ENCODE data around the gene CASR. TPM values are rescaled to one million over a fixed set of nuclear protein-coding genes. Genes with fewer than 3 reads are reported as not detected.
A peak's percentile ranks its signal among the peaks of the same experiment; 100 is the strongest.

The CASR gene
- total RNA-seq, 1 donor from 2014 or later, result not detected

DNA sequence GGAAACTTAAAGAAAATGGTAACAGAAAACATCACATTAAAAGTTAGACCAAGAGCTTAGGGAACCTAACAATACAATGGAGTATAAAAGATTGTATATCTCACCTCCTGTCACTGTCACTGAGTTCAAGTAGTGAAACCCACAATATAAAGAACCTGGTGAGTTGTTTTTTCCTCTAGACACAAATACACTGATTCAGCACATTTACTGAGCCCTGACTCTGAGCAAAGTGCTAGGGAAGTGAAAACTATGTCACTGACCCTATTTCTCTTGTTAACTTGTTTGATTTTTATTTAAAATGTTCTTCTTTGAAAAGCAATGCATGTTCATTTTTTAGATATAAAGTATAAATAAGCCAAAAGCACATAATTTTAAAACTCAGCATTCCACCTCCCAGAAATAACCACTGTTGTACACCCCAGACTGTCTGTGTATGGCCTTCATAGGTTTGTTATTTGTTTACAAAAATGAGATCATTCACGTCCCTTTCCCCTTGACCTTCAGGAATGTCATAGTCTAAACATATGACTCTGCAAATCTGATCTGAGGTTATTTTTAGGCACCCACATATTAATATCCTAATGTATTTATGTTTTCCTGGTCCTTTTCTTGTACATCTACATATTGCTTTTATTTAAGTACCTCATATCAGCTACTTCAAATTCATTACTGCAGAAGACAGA is 72.4 kb downstream of the CASR start:
- H3K4me3 Mint-ChIP-seq (ENCODE audit: unreplicated experiment), result no peak overlapping the region
- no peaks in the 10 kb centered on the region for H3K36me3 Mint-ChIP-seq (ENCODE audit: unreplicated experiment)
- DNase-seq, result no peak
- H3K27ac Mint-ChIP-seq (ENCODE audit: unreplicated experiment), result no peak overlapping the region
- no peaks in the 10 kb centered on the region for H3K27me3 Mint-ChIP-seq (ENCODE audit: unreplicated experiment)
- TF ChIP-seq, protein P1, sequence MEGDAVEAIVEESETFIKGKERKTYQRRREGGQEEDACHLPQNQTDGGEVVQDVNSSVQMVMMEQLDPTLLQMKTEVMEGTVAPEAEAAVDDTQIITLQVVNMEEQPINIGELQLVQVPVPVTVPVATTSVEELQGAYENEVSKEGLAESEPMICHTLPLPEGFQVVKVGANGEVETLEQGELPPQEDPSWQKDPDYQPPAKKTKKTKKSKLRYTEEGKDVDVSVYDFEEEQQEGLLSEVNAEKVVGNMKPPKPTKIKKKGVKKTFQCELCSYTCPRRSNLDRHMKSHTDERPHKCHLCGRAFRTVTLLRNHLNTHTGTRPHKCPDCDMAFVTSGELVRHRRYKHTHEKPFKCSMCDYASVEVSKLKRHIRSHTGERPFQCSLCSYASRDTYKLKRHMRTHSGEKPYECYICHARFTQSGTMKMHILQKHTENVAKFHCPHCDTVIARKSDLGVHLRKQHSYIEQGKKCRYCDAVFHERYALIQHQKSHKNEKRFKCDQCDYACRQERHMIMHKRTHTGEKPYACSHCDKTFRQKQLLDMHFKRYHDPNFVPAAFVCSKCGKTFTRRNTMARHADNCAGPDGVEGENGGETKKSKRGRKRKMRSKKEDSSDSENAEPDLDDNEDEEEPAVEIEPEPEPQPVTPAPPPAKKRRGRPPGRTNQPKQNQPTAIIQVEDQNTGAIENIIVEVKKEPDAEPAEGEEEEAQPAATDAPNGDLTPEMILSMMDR (IDR thresholded peaks at IDR 0.05; ENCODE audit: partially characterized antibody, unreplicated experiment), result no peak
- no peaks in the 10 kb centered on the region for H3K9me3 Mint-ChIP-seq (ENCODE audit: unreplicated experiment)
- no peaks in the 10 kb centered on the region for H3K4me1 Mint-ChIP-seq (ENCODE audit: low read depth, unreplicated experiment)

DNA sequence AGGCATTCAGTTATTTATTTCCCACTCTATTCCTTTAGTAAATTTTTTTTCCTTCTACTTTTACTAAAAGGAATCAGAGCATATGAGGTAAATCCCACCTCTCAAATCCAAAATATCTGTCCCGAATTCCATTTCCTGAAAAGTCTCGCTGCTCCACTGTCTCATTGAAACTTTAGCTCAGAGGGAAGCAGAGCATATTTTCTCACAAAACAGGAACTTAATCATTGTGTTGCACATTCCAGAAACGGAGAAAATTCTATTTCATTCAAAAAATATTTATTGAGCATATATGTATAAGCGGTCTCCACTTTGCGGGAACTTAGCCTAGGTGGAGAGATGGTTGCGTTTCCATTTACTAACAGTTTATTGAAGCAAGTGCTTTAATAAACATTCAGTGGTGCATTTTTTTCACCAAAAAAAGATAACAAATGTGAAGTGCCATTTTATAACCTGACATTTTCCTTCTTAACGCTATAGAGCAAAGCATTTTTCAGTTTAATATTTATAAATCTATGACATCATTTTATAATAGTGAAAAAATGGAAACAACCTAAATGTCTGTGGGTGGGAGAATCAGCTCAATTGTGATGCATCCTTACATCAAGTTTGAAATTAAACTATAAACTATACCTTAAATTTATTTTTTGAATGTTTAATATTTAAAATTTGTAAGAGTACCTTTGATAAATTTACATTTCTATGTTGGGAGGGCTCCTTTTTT is 74.3 kb downstream of the CASR start:
- H3K4me3 Mint-ChIP-seq (ENCODE audit: unreplicated experiment), result no peak overlapping the region
- no peaks in the 10 kb centered on the region for H3K36me3 Mint-ChIP-seq (ENCODE audit: unreplicated experiment)
- peaks cover 2% of the 10 kb centered on the region for H3K9me3 Mint-ChIP-seq (ENCODE audit: unreplicated experiment)
- no peak overlapping the region for H3K27ac Mint-ChIP-seq (ENCODE audit: unreplicated experiment)
- no peaks in the 10 kb centered on the region for H3K4me1 Mint-ChIP-seq (ENCODE audit: low read depth, unreplicated experiment)
- H3K27me3 Mint-ChIP-seq (ENCODE audit: unreplicated experiment), result no peaks in the 10 kb centered on the region
- TF ChIP-seq, protein P1 (IDR thresholded peaks at IDR 0.05; ENCODE audit: partially characterized antibody, unreplicated experiment), result no peak
- DNase-seq, result no peak

DNA sequence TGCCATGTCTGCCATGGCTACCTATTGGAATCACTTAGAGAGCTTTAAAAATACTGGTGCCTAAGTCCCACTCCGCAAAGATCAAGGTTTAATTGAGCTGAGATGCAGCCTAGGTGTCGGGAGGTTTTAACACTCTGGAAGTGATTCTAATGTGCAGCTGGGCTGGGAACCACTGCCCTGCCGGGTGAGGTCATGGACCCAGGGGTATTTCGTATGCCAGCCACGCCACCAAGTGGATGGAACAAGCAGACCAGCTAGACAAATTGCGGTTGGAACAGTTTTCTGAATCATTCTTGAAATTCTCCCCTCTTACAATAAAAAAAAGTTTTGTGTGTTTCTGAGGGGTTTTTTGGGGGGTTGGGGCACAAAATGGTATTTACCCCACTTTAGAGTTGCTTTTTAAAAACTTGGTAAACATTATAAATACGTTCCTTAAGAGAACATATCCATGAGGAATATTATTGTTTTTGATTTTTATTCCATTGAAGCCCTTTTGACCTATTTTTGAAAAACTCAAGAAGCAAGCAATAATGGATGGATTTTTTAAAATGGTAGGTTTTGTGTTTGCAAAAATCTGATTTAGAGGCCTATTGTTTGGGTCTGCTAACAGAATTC is 75.4 kb downstream of the CASR start:
- H3K27me3 Mint-ChIP-seq (ENCODE audit: unreplicated experiment), result no peaks in the 10 kb centered on the region
- TF ChIP-seq, protein P1 (IDR thresholded peaks at IDR 0.05; ENCODE audit: partially characterized antibody, unreplicated experiment), result peak; percentile 51
- DNase-seq, result peak; percentile 82

DNA sequence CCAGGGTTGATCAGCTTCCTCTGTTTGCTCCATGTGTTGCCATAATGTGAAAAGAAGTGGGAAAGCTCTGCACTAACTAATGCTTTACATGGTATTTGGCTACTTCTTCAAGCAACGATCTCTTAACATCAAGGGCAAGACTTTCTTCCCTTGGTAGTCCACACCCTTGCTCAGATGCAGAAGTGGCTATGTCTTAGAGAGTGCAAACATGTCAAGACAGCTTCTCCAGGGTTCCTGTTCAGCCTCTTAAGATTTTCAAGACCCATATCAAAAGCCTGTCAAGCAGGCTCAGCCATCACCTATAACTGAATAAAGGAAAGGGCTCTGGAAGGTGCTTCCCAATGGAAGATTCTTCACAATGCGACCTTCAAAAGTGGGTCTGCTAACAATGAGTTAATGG is 76.7 kb downstream of the CASR start:
- TF ChIP-seq, protein P1 (IDR thresholded peaks at IDR 0.05; ENCODE audit: partially characterized antibody, unreplicated experiment), result no peak
- Mint-ChIP-seq H3K4me3 (ENCODE audit: unreplicated experiment) (no peak overlapping the region), H3K27ac (ENCODE audit: unreplicated experiment) (no peak overlapping the region), H3K36me3 (ENCODE audit: unreplicated experiment) (no peaks in the 10 kb centered on the region), H3K27me3 (ENCODE audit: unreplicated experiment) (no peaks in the 10 kb centered on the region), H3K4me1 (ENCODE audit: low read depth, unreplicated experiment) (no peaks in the 10 kb centered on the region), H3K9me3 (ENCODE audit: unreplicated experiment) (peaks cover 2% of the 10 kb centered on the region)
- DNase-seq, result no peak

More for the DNA sequence above, 75.4 kb downstream of the CASR start:
- H3K36me3 Mint-ChIP-seq (ENCODE audit: unreplicated experiment), result no peaks in the 10 kb centered on the region
- no peak overlapping the region for H3K4me3 Mint-ChIP-seq (ENCODE audit: unreplicated experiment)
- H3K4me1 Mint-ChIP-seq (ENCODE audit: low read depth, unreplicated experiment), result no peaks in the 10 kb centered on the region
- H3K27ac Mint-ChIP-seq (ENCODE audit: unreplicated experiment), result no peak overlapping the region
- peaks cover 2% of the 10 kb centered on the region for H3K9me3 Mint-ChIP-seq (ENCODE audit: unreplicated experiment)

DNA sequence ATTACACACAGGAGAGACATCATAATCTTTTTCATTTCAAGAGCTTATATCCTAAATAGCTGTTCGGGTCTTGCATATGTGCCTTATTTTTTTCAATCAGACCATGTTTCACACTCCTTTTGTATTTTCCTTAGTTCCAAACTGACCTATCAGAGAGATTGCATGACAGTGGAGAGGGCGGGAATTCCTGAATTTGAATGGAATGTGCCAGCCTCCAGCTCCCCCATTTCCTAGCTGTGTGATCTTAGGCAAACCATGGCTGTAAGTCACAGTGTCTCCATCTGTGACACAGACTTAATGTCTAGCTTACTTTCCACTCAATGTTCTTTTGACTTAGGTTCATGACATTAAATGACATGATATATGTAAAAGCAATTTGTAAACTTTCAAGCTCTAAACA is 79.6 kb downstream of the CASR start:
- TF ChIP-seq, protein P1 (IDR thresholded peaks at IDR 0.05; ENCODE audit: partially characterized antibody, unreplicated experiment), result no peak
- no peaks in the 10 kb centered on the region for H3K4me1 Mint-ChIP-seq (ENCODE audit: low read depth, unreplicated experiment)
- H3K27ac Mint-ChIP-seq (ENCODE audit: unreplicated experiment), result no peak overlapping the region
- no peak overlapping the region for H3K4me3 Mint-ChIP-seq (ENCODE audit: unreplicated experiment)
- no peaks in the 10 kb centered on the region for H3K27me3 Mint-ChIP-seq (ENCODE audit: unreplicated experiment)
- no peaks in the 10 kb centered on the region for H3K36me3 Mint-ChIP-seq (ENCODE audit: unreplicated experiment)
- DNase-seq, result no peak
- peaks cover 2% of the 10 kb centered on the region for H3K9me3 Mint-ChIP-seq (ENCODE audit: unreplicated experiment)
